Measurements from ENCODE around the gene LRTM1. TPM values are rescaled to one million over a fixed set of nuclear protein-coding genes. Genes with fewer than 3 reads are reported as not detected.

The LRTM1 gene
- total RNA-seq, 1 donor from 2014 or later: not detected

GRCh38 chr3:54940971-54941370 lies 13.1 kb upstream of the LRTM1 start:
- DNase-seq (ENCODE audit: low spot score): no peak

GRCh38 chr3:54939557-54940300 lies 11.9 kb upstream of the LRTM1 start:
- DNase-seq (ENCODE audit: low spot score): no peak

GRCh38 chr3:54936561-54936960 lies 8.7 kb upstream of the LRTM1 start:
- DNase-seq (ENCODE audit: low spot score): no peak

GRCh38 chr3:54935869-54936268 lies 8.0 kb upstream of the LRTM1 start:
- DNase-seq (ENCODE audit: low spot score): no peak

GRCh38 chr3:54932606-54933005 lies 4.7 kb upstream of the LRTM1 start:
- DNase-seq (ENCODE audit: low spot score): no peak

- DNase-seq (ENCODE audit: low spot score): peak; percentile 18
Observed at GRCh38 chr3:54931182-54931581, 3.3 kb upstream of the LRTM1 start.

GRCh38 chr3:54918516-54918915 lies 9.3 kb downstream of the LRTM1 start:
- DNase-seq (ENCODE audit: low spot score): no peak

- no peak for DNase-seq (ENCODE audit: low spot score)
Observed at GRCh38 chr3:54917862-54918261, 10.0 kb downstream of the LRTM1 start.

GRCh38 chr3:54917174-54917573 lies 10.7 kb downstream of the LRTM1 start:
- DNase-seq (ENCODE audit: low spot score): no peak

- no peak for DNase-seq (ENCODE audit: low spot score)
Observed at GRCh38 chr3:54916732-54917131, 11.1 kb downstream of the LRTM1 start.

GRCh38 chr3:54915976-54916375 lies 11.9 kb downstream of the LRTM1 start:
- no peak for DNase-seq (ENCODE audit: low spot score)

- DNase-seq (ENCODE audit: low spot score): no peak
Observed at GRCh38 chr3:54915181-54915580, 12.7 kb downstream of the LRTM1 start.

GRCh38 chr3:54914180-54914579 lies 13.7 kb downstream of the LRTM1 start:
- DNase-seq (ENCODE audit: low spot score): no peak

GRCh38 chr3:54909191-54909590 lies 18.7 kb downstream of the LRTM1 start:
- DNase-seq (ENCODE audit: low spot score): no peak

GRCh38 chr3:54906763-54907162 lies 21.1 kb downstream of the LRTM1 start:
- DNase-seq (ENCODE audit: low spot score): no peak

GRCh38 chr3:54905920-54906319 lies 21.9 kb downstream of the LRTM1 start:
- DNase-seq (ENCODE audit: low spot score): no peak

GRCh38 chr3:54905261-54905888 lies 22.5 kb downstream of the LRTM1 start:
- DNase-seq (ENCODE audit: low spot score): no peak

GRCh38 chr3:54901906-54902685 lies 25.8 kb downstream of the LRTM1 start:
- DNase-seq (ENCODE audit: low spot score): no peak

- DNase-seq (ENCODE audit: low spot score): no peak
Observed at GRCh38 chr3:54900838-54901591, 26.8 kb downstream of the LRTM1 start.

GRCh38 chr3:54899273-54899672 lies 28.6 kb downstream of the LRTM1 start:
- no peak for DNase-seq (ENCODE audit: low spot score)

GRCh38 chr3:54897028-54897711 lies 30.7 kb downstream of the LRTM1 start:
- no peak for DNase-seq (ENCODE audit: low spot score)
